ENCODE results near the gene GRK5.
"Not testable (repeated sequence)": the region's sequence is repeated elsewhere in the genome, so short reads cannot be mapped to it uniquely, and the experiment has no call there.

GRK5 gene

GRCh38 chr10:119231654-119232053, 24.3 kb downstream of the GRK5 start:
- peaks cover 4% of the 10 kb centered on the region in 2 donors for H3K4me1 ChIP-seq (ENCODE audit: control insufficient read depth in 2 of 2, insufficient read depth in 1 of 2, low read depth in 1 of 2, low read length in 2 of 2)
- no peaks in the 10 kb centered on the region for H3K79me1 ChIP-seq (ENCODE audit: low read depth, low read length)
- no peak overlapping the region for H3K4me2 ChIP-seq (ENCODE audit: insufficient read depth, low read length, poor library complexity, severe bottlenecking)
- no peaks in the 10 kb centered on the region for H3K27me3 ChIP-seq (ENCODE audit: control insufficient read depth in 3 of 3, insufficient read depth in 3 of 3, low read depth in 1 of 3, low read length in 3 of 3)
- no peak overlapping the region for H3K9ac ChIP-seq (ENCODE audit: low read depth, low read length, poor library complexity)
- H3K18ac ChIP-seq (ENCODE audit: low read length) = no peak overlapping the region
- no peak for DNase-seq (ENCODE audit: low spot score)
- no peak overlapping the region for H4K8ac ChIP-seq (ENCODE audit: low read depth, low read length)
- H3K9me3 ChIP-seq (replicated peaks in 1 of 2; ENCODE audit: control insufficient read depth in 2 of 2, insufficient read depth in 1 of 2, low read depth in 1 of 2, low read length in 2 of 2) = peaks cover 0 to 11% of the 10 kb centered on the region in 2 donors
- H2BK15ac ChIP-seq (ENCODE audit: low read length) = no peak overlapping the region
- H4K91ac ChIP-seq (ENCODE audit: low read depth, low read length, poor library complexity) = no peak overlapping the region
- H2BK12ac ChIP-seq (ENCODE audit: low read length) = no peak overlapping the region
- H3K27ac ChIP-seq (replicated peaks; ENCODE audit: low read length) = no peak overlapping the region
- H2AFZ ChIP-seq (ENCODE audit: low read length) = no peak overlapping the region
- H2BK120ac ChIP-seq (ENCODE audit: low read depth, low read length) = no peak overlapping the region
- WGBS, 2 donors (ENCODE audit: extremely low coverage in 2 of 2, insufficient read length in 2 of 2, insufficient replicate concordance in 1 of 2) = no CpG with 5 or more reads among the region's 7 CpGs
- no peak overlapping the region for H2AK5ac ChIP-seq (ENCODE audit: low read depth, low read length)
- no peak overlapping the region for H3K4me3 ChIP-seq (ENCODE audit: low read length in 2 of 2)
- no peak overlapping the region for H3K23ac ChIP-seq (ENCODE audit: low read depth, low read length, poor library complexity)
- H3K36me3 ChIP-seq (replicated peaks in 1 of 2; ENCODE audit: control insufficient read depth in 2 of 2, insufficient read depth in 2 of 2, low read length in 2 of 2) = no peaks in the 10 kb centered on the region
- H3K4ac ChIP-seq (ENCODE audit: low read length) = no peak overlapping the region
- H3K14ac ChIP-seq (ENCODE audit: low read length) = no peak overlapping the region
- H2BK5ac ChIP-seq (ENCODE audit: low read length) = no peak overlapping the region

- not testable (repeated sequence) for H2BK12ac ChIP-seq (ENCODE audit: low read length); DNase-seq (ENCODE audit: low spot score); H3K9ac ChIP-seq (ENCODE audit: low read depth, low read length, poor library complexity); H2BK120ac ChIP-seq (ENCODE audit: low read depth, low read length); H3K4me1 ChIP-seq (ENCODE audit: control insufficient read depth in 2 of 2, insufficient read depth in 1 of 2, low read depth in 1 of 2, low read length in 2 of 2); H3K36me3 ChIP-seq (replicated peaks in 1 of 2; ENCODE audit: control insufficient read depth in 2 of 2, insufficient read depth in 2 of 2, low read length in 2 of 2); H3K18ac ChIP-seq (ENCODE audit: low read length); H2BK15ac ChIP-seq (ENCODE audit: low read length); H2AK5ac ChIP-seq (ENCODE audit: low read depth, low read length); H3K27me3 ChIP-seq (ENCODE audit: control insufficient read depth in 3 of 3, insufficient read depth in 3 of 3, low read depth in 1 of 3, low read length in 3 of 3); H4K8ac ChIP-seq (ENCODE audit: low read depth, low read length); H3K27ac ChIP-seq (replicated peaks; ENCODE audit: low read length); H3K23ac ChIP-seq (ENCODE audit: low read depth, low read length, poor library complexity); H3K14ac ChIP-seq (ENCODE audit: low read length); H3K4ac ChIP-seq (ENCODE audit: low read length); H3K4me2 ChIP-seq (ENCODE audit: insufficient read depth, low read length, poor library complexity, severe bottlenecking); H3K79me1 ChIP-seq (ENCODE audit: low read depth, low read length); H3K4me3 ChIP-seq (ENCODE audit: low read length in 2 of 2); H2BK5ac ChIP-seq (ENCODE audit: low read length); H2AFZ ChIP-seq (ENCODE audit: low read length); H4K91ac ChIP-seq (ENCODE audit: low read depth, low read length, poor library complexity)
- WGBS, 2 donors (ENCODE audit: extremely low coverage in 2 of 2, insufficient read length in 2 of 2, insufficient replicate concordance in 1 of 2) = no CpG with 5 or more reads among the region's 4 CpGs
- peaks cover 0 to 11% of the 10 kb centered on the region in 2 donors for H3K9me3 ChIP-seq (replicated peaks in 1 of 2; ENCODE audit: control insufficient read depth in 2 of 2, insufficient read depth in 1 of 2, low read depth in 1 of 2, low read length in 2 of 2)
These were observed 25.1 kb downstream of the GRK5 start for GRCh38 chr10:119232439-119232838.

DNA sequence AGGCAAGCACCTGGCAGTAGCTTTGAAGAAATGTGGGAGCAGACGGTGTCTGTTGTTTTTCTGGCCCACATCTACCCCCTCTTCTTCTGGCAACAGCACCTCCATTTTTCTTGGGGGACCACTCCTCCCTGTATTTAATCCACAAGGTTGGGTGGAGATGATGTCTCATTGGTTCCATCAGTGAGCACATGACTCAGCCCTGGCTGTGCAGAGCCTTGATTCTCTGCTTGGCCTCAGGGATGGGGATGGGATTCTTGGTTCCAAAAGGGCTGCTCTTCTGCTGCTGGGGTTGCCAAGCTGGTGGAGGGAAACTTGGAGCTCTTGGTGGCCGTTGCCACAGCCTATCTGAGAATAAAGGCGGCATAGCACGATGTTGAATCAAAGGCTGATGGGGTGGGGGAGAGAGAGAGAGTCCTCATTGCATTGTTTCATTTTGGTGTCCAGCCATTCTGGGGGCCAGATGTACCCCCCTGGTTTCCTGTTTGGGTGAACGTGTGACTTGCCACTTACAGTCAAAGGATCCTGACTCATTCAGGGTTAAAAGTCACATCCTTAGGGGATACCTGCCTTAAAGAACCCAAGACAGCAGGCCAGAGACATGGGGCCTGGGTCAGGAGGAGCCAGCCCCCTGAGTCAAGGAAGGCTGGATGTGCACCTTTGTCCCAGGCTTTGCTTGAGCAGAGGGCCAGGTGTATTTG, 25.9 kb downstream of the GRK5 start:
- Histone ChIP-seq H2AK5ac (ENCODE audit: low read depth, low read length) (no peak overlapping the region), H2BK15ac (ENCODE audit: low read length) (no peak overlapping the region), H3K4me1 (ENCODE audit: control insufficient read depth in 2 of 2, insufficient read depth in 1 of 2, low read depth in 1 of 2, low read length in 2 of 2) (peaks cover 13 to 15% of the 10 kb centered on the region in 2 donors), H3K14ac (ENCODE audit: low read length) (no peak overlapping the region), H3K9me3 (replicated peaks in 1 of 2; ENCODE audit: control insufficient read depth in 2 of 2, insufficient read depth in 1 of 2, low read depth in 1 of 2, low read length in 2 of 2) (peaks cover 0 to 11% of the 10 kb centered on the region in 2 donors), H3K27ac (replicated peaks; ENCODE audit: low read length) (no peak overlapping the region), H3K4me2 (ENCODE audit: insufficient read depth, low read length, poor library complexity, severe bottlenecking) (no peak overlapping the region), H3K9ac (ENCODE audit: low read depth, low read length, poor library complexity) (no peak overlapping the region), H4K8ac (ENCODE audit: low read depth, low read length) (no peak overlapping the region), H3K18ac (ENCODE audit: low read length) (no peak overlapping the region), H3K23ac (ENCODE audit: low read depth, low read length, poor library complexity) (no peak overlapping the region), H3K79me1 (ENCODE audit: low read depth, low read length) (no peaks in the 10 kb centered on the region), H3K27me3 (ENCODE audit: control insufficient read depth in 3 of 3, insufficient read depth in 3 of 3, low read depth in 1 of 3, low read length in 3 of 3) (no peaks in the 10 kb centered on the region), H3K4me3 (ENCODE audit: low read length in 2 of 2) (no peak overlapping the region), H4K91ac (ENCODE audit: low read depth, low read length, poor library complexity) (no peak overlapping the region), H2BK120ac (ENCODE audit: low read depth, low read length) (no peak overlapping the region), H3K36me3 (replicated peaks in 1 of 2; ENCODE audit: control insufficient read depth in 2 of 2, insufficient read depth in 2 of 2, low read length in 2 of 2) (no peaks in the 10 kb centered on the region), H3K4ac (ENCODE audit: low read length) (no peak overlapping the region), H2AFZ (ENCODE audit: low read length) (no peak overlapping the region), H2BK5ac (ENCODE audit: low read length) (no peak overlapping the region), H2BK12ac (ENCODE audit: low read length) (no peak overlapping the region)
- no CpG with 5 or more reads among the region's 5 CpGs for WGBS, 2 donors (ENCODE audit: extremely low coverage in 2 of 2, insufficient read length in 2 of 2, insufficient replicate concordance in 1 of 2)
- DNase-seq (ENCODE audit: low spot score) = no peak

DNA sequence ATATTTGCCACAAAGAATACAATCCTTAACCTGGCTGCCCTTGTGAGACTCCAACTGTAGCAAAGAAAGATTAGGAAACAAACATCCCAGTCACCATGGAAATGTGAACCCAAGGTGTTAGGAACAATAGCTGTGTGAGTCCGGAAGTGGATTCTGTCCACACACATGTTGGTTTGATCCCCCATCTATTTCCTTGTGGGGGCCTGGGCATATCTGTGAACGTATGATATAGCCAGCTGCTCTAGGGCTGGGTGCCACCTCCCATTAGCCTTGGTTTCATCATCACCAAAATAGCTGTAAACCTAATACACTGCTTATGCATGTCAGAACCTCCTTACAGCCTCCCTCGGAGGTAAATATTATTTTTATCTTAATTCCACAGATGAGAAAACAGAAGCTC, 26.4 kb downstream of the GRK5 start:
- Histone ChIP-seq H3K36me3 (replicated peaks in 1 of 2; ENCODE audit: control insufficient read depth in 2 of 2, insufficient read depth in 2 of 2, low read length in 2 of 2) (no peaks in the 10 kb centered on the region), H4K91ac (ENCODE audit: low read depth, low read length, poor library complexity) (no peak overlapping the region), H2BK12ac (ENCODE audit: low read length) (no peak overlapping the region), H3K4me1 (ENCODE audit: control insufficient read depth in 2 of 2, insufficient read depth in 1 of 2, low read depth in 1 of 2, low read length in 2 of 2) (peaks cover 15% of the 10 kb centered on the region in 2 donors), H3K23ac (ENCODE audit: low read depth, low read length, poor library complexity) (no peak overlapping the region), H3K4me3 (ENCODE audit: low read length in 2 of 2) (no peak overlapping the region), H3K27me3 (ENCODE audit: control insufficient read depth in 3 of 3, insufficient read depth in 3 of 3, low read depth in 1 of 3, low read length in 3 of 3) (no peaks in the 10 kb centered on the region), H3K9me3 (replicated peaks in 1 of 2; ENCODE audit: control insufficient read depth in 2 of 2, insufficient read depth in 1 of 2, low read depth in 1 of 2, low read length in 2 of 2) (peaks cover 0 to 11% of the 10 kb centered on the region in 2 donors), H4K8ac (ENCODE audit: low read depth, low read length) (no peak overlapping the region), H3K4ac (ENCODE audit: low read length) (no peak overlapping the region), H3K14ac (ENCODE audit: low read length) (no peak overlapping the region), H3K4me2 (ENCODE audit: insufficient read depth, low read length, poor library complexity, severe bottlenecking) (no peak overlapping the region), H3K79me1 (ENCODE audit: low read depth, low read length) (no peaks in the 10 kb centered on the region), H3K18ac (ENCODE audit: low read length) (no peak overlapping the region), H2BK120ac (ENCODE audit: low read depth, low read length) (no peak overlapping the region), H2BK15ac (ENCODE audit: low read length) (no peak overlapping the region), H3K9ac (ENCODE audit: low read depth, low read length, poor library complexity) (no peak overlapping the region), H2AFZ (ENCODE audit: low read length) (no peak overlapping the region), H2BK5ac (ENCODE audit: low read length) (no peak overlapping the region), H3K27ac (replicated peaks; ENCODE audit: low read length) (no peak overlapping the region), H2AK5ac (ENCODE audit: low read depth, low read length) (no peak overlapping the region)
- no CpG with 5 or more reads among the region's 3 CpGs for WGBS, 2 donors (ENCODE audit: extremely low coverage in 2 of 2, insufficient read length in 2 of 2, insufficient replicate concordance in 1 of 2)
- DNase-seq (ENCODE audit: low spot score) = no peak
